ENCODE results near the gene CPN1. TPM values are rescaled to one million over a fixed set of nuclear protein-coding genes. Genes with fewer than 3 reads are reported as not detected.

The CPN1 gene
- total RNA-seq, 1 experiment from 2014 or later, result 0.12 TPM

DNA sequence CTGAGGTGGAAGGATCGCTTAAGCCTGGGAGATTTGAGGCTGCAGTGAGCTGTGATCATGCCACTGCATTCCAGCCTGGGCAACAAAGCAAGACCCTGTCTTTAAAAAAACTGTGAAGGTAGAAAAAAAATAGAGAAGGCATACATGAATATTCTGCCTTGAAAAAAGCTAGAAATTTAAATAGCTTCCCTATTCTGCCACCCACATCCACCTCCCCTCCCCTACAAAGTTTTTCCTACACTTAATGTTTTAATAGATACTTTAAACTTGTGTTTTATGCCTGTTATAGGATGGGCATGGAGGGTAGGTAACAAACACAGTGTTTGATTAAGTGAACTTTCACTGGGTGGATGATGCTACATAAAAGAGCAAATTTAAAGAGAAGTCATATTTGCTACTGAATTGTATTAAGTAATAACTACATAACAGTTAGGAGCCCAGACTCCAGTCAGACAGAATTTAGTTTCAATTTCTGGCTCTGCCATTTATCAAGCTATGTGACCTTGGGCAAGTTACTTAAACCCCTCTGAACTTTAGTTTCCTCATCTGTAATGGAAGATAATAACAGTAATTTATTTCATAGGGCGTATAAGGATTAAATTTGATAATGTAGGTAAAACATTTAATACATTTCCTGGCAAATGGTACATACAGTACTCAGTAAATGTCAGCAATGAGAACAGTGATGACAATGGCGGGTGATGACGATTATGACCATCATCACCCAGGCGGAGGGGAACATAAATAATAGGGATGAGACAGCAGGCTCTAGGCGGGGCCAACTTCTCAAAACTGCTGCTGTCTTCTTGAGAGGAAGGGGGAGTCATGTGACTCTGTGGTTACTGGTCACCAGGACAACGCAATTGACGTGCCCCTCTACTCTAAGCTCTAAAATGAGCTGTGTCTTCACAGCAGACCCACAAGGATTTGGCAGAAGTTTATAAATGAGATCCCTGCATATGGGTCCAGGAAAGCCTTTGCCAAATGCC lies 87.7 kb downstream of the CPN1 start:
- DNase-seq (ENCODE audit: low read depth, low spot score) (no peak), ATAC-seq (peak; percentile 55)
- H3K36me3 ChIP-seq (ENCODE audit: control insufficient read depth in 1 of 2, insufficient read depth in 2 of 2, low read length in 2 of 2), result peaks cover 0 to 10% of the 10 kb centered on the region in 2 experiments; a peak in 2 of 4 replicates
- H2AFZ ChIP-seq (ENCODE audit: low read depth, low read length, poor library complexity, severe bottlenecking), result no peak overlapping the region
- peaks cover 39 to 43% of the 10 kb centered on the region in 2 experiments for H3K4me1 ChIP-seq (ENCODE audit: control insufficient read depth in 1 of 2, insufficient read depth in 2 of 2, low read length in 2 of 2)
- peaks cover 100% of the 10 kb centered on the region for H3K79me2 ChIP-seq (ENCODE audit: insufficient read depth, low read length)
- no peak overlapping the region for H3K9ac ChIP-seq (ENCODE audit: low read length)
- H3K27ac ChIP-seq (ENCODE audit: low read depth, low read length), result no peak overlapping the region
- TF ChIP-seq JUND (IDR thresholded peaks at IDR 0.05) (no peak), POLR2AphosphoS5 (IDR thresholded peaks at IDR 0.05; ENCODE audit: low read depth, low read length) (no peak), CEBPB (IDR thresholded peaks at IDR 0.05; ENCODE audit: low read depth) (no peak), SIN3A (IDR thresholded peaks at IDR 0.05; ENCODE audit: low read depth) (no peak), RAD21 (IDR thresholded peaks at IDR 0.05; ENCODE audit: low read depth) (no peak), EZH2phosphoT487 (IDR thresholded peaks at IDR 0.05; ENCODE audit: borderline replicate concordance) (no peak), POLR2A (IDR thresholded peaks at IDR 0.05; ENCODE audit: borderline replicate concordance, extremely low read depth, insufficient read depth, insufficient read length) (no peak), EGR1 (IDR thresholded peaks at IDR 0.05; ENCODE audit: low read depth) (no peak), SP1 (IDR thresholded peaks at IDR 0.05; ENCODE audit: low read depth) (no peak), SRF (IDR thresholded peaks at IDR 0.05; ENCODE audit: low read depth) (no peak), ZNF274 (IDR thresholded peaks at IDR 0.05; ENCODE audit: low read depth, low read length) (no peak), TCF7L2 (IDR thresholded peaks at IDR 0.05; ENCODE audit: borderline replicate concordance, extremely low read depth, insufficient read depth, insufficient read length) (no peak), CBX3 (IDR thresholded peaks at IDR 0.05; ENCODE audit: low read depth) (no peak), ZFX (IDR thresholded peaks at IDR 0.05) (no peak), EZH2 (IDR thresholded peaks at IDR 0.05) (no peak), FOSL1 (IDR thresholded peaks at IDR 0.05; ENCODE audit: low read depth) (no peak)
- TF ChIP-seq, protein P1, sequence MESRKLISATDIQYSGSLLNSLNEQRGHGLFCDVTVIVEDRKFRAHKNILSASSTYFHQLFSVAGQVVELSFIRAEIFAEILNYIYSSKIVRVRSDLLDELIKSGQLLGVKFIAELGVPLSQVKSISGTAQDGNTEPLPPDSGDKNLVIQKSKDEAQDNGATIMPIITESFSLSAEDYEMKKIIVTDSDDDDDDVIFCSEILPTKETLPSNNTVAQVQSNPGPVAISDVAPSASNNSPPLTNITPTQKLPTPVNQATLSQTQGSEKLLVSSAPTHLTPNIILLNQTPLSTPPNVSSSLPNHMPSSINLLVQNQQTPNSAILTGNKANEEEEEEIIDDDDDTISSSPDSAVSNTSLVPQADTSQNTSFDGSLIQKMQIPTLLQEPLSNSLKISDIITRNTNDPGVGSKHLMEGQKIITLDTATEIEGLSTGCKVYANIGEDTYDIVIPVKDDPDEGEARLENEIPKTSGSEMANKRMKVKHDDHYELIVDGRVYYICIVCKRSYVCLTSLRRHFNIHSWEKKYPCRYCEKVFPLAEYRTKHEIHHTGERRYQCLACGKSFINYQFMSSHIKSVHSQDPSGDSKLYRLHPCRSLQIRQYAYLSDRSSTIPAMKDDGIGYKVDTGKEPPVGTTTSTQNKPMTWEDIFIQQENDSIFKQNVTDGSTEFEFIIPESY (IDR thresholded peaks at IDR 0.05; ENCODE audit: extremely low read depth, insufficient replicate concordance, low read length), result no peak
- TF ChIP-seq, protein P2, sequence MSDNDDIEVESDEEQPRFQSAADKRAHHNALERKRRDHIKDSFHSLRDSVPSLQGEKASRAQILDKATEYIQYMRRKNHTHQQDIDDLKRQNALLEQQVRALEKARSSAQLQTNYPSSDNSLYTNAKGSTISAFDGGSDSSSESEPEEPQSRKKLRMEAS (IDR thresholded peaks at IDR 0.05), result no peak
- TF ChIP-seq, protein P3, sequence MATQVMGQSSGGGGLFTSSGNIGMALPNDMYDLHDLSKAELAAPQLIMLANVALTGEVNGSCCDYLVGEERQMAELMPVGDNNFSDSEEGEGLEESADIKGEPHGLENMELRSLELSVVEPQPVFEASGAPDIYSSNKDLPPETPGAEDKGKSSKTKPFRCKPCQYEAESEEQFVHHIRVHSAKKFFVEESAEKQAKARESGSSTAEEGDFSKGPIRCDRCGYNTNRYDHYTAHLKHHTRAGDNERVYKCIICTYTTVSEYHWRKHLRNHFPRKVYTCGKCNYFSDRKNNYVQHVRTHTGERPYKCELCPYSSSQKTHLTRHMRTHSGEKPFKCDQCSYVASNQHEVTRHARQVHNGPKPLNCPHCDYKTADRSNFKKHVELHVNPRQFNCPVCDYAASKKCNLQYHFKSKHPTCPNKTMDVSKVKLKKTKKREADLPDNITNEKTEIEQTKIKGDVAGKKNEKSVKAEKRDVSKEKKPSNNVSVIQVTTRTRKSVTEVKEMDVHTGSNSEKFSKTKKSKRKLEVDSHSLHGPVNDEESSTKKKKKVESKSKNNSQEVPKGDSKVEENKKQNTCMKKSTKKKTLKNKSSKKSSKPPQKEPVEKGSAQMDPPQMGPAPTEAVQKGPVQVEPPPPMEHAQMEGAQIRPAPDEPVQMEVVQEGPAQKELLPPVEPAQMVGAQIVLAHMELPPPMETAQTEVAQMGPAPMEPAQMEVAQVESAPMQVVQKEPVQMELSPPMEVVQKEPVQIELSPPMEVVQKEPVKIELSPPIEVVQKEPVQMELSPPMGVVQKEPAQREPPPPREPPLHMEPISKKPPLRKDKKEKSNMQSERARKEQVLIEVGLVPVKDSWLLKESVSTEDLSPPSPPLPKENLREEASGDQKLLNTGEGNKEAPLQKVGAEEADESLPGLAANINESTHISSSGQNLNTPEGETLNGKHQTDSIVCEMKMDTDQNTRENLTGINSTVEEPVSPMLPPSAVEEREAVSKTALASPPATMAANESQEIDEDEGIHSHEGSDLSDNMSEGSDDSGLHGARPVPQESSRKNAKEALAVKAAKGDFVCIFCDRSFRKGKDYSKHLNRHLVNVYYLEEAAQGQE (IDR thresholded peaks at IDR 0.05; ENCODE audit: low read depth), result no peak
- H3K27me3 ChIP-seq (ENCODE audit: insufficient read depth, low read length), result no peaks in the 10 kb centered on the region
- no peaks in the 10 kb centered on the region for H3K9me2 ChIP-seq (ENCODE audit: insufficient read depth)
- peak overlapping the region; percentile 5; the same call in 1 of the 2 replicates for H3K4me2 ChIP-seq (ENCODE audit: low read length)
- ChIA-PET POLR2A (interaction anchor here (1.7 kb wide), 1 partner anchor 13 kb away, joined by 4 read pairs; no protein-coding TSS in a partner anchor), CTCF (interaction anchor here (1.7 to 1.8 kb wide), 2 partner anchors 16 to 52 kb away, joined by 3 to 5 read pairs; partner anchors contain the start of gene DNMBP), RAD21 (ENCODE audit: low non-redundant PET in 1 of 2, low total read pairs in 2 of 2, uncharacterized antibody in 2 of 2, unreplicated experiment in 2 of 2) (no interaction called here)
- intact Hi-C loops (cut with micrococcal nuclease), result no loop called here
- peaks cover 19% of the 10 kb centered on the region; the same call in 1 of the 2 replicates for H4K20me1 ChIP-seq (ENCODE audit: insufficient read depth)
- BruUV-seq (replicated peaks), result no TSS peak
- no peaks in the 10 kb centered on the region for H3K9me3 ChIP-seq (ENCODE audit: control insufficient read depth in 1 of 2, insufficient read depth in 1 of 2, low read depth in 1 of 2, low read length in 2 of 2)
- H3K4me3 ChIP-seq (replicated peaks in 1 of 2; ENCODE audit: low read depth in 1 of 2, low read length in 2 of 2), result no peak overlapping the region
